IMR-90 (cell line): Measurements from ENCODE around the gene TMEM218.

Source experiments
- BHLHE40 ChIP-seq: fragments of 150-350 bp; IDR thresholded peaks from 2 replicates; pipeline ENCODE4 v1.6.1; 2016; ENCODE audit warnings: mild to moderate bottlenecking, low read depth, low read length
- CEBPB ChIP-seq: IDR thresholded peaks from 2 replicates; pipeline ENCODE4 v1.6.1; 2012; ENCODE audit warnings: low read depth, low read length, improper control_type of control experiment
- CHD1 ChIP-seq: IDR thresholded peaks from 2 replicates; pipeline ENCODE4 v1.6.1; 2012; ENCODE audit warnings: low read depth, low read length, improper control_type of control experiment
- CTCF ChIP-seq: conservative IDR thresholded peaks from 2 replicates; pipeline ENCODE4 v1.5.1; 2012; ENCODE audit warnings: mild to moderate bottlenecking, low read depth, low read length, improper control_type of control experiment
- ELK1 ChIP-seq: fragments of 150-350 bp; IDR thresholded peaks from 2 replicates; pipeline ENCODE4 v1.6.1; 2016; ENCODE audit warnings: low read depth, mild to moderate bottlenecking, low read length, moderate library complexity, borderline replicate concordance
- MAFK ChIP-seq: IDR thresholded peaks from 2 replicates; pipeline ENCODE4 v1.6.1; 2012; ENCODE audit warnings: low read depth, low read length, improper control_type of control experiment
- MAZ ChIP-seq: IDR thresholded peaks from 2 replicates; pipeline ENCODE4 v1.6.1; 2012; ENCODE audit warnings: low read depth, mild to moderate bottlenecking, low read length, improper control_type of control experiment, moderate library complexity, borderline replicate concordance
- MXI1 ChIP-seq: IDR thresholded peaks from 2 replicates; pipeline ENCODE4 v1.6.1; 2012; ENCODE audit warnings: low read depth, mild to moderate bottlenecking, low read length, moderate library complexity, borderline replicate concordance
- POLR2A ChIP-seq: IDR thresholded peaks from 2 replicates; pipeline ENCODE4 v1.6.1; 2012; ENCODE audit warnings: mild to moderate bottlenecking, low read depth, low read length
- RAD21 ChIP-seq: IDR thresholded peaks from 2 replicates; pipeline ENCODE4 v1.6.1; 2012; ENCODE audit warnings: low read length, improper control_type of control experiment
- RCOR1 ChIP-seq: IDR thresholded peaks from 2 replicates; pipeline ENCODE4 v1.6.1; 2012; ENCODE audit warnings: mild to moderate bottlenecking, low read length, improper control_type of control experiment; ENCODE audit not compliant: insufficient replicate concordance
- RFX5 ChIP-seq: IDR thresholded peaks from 2 replicates; pipeline ENCODE4 v1.8.0; 2012; ENCODE audit warnings: low read depth, mild to moderate bottlenecking, low read length, moderate library complexity
- SMC3 ChIP-seq: fragments of 150-350 bp; IDR thresholded peaks from 2 replicates; pipeline ENCODE4 v1.6.1; 2016; ENCODE audit warnings: low read depth, mild to moderate bottlenecking, antibody characterized with exemption, low read length, moderate library complexity
- USF2 ChIP-seq: fragments of 150-350 bp; IDR thresholded peaks from 2 replicates; pipeline ENCODE4 v1.6.1; 2017; ENCODE audit warnings: mild to moderate bottlenecking, antibody characterized with exemption, low read length, low read depth

- no peak for TF ChIP-seq RAD21
- no peak for TF ChIP-seq CTCF
- TF ChIP-seq MAFK = no peak
- TF ChIP-seq POLR2A = no peak
- no peak for TF ChIP-seq USF2
- TF ChIP-seq RFX5 = no peak
- TF ChIP-seq MXI1 = no peak
- no peak for TF ChIP-seq CHD1
- TF ChIP-seq BHLHE40 = no peak
- no peak for TF ChIP-seq CEBPB
- TF ChIP-seq SMC3 = no peak
- no peak for TF ChIP-seq ELK1
- no peak for TF ChIP-seq RCOR1
- no peak for TF ChIP-seq MAZ
These were observed 29.8 kb upstream of the TMEM218 start for GRCh38 chr11:125141178-125141577.
